Kidney capillary endothelial cell (primary cell): ENCODE measurements around the gene PCMT1.
A peak's percentile ranks its signal among the peaks of the same experiment; 100 is the strongest.
"Not testable (repeated sequence)": the region's sequence is repeated elsewhere in the genome, so short reads cannot be mapped to it uniquely, and the experiment has no call there.

Experiments used
- DNase-seq: peaks from one replicate; pipeline ENCODE4 v3.0.0-alpha.2; 2018; ENCODE audit warnings: low spot score

Gene PCMT1

GRCh38 chr6:149749594-149750135, at the start of gene PCMT1:
Gene PCMT1, plus strand, starts transcription at chr6:149749741. Its CDS starts 161 bp downstream, at chr6:149749902.
- peak; percentile 95 for DNase-seq

DNA sequence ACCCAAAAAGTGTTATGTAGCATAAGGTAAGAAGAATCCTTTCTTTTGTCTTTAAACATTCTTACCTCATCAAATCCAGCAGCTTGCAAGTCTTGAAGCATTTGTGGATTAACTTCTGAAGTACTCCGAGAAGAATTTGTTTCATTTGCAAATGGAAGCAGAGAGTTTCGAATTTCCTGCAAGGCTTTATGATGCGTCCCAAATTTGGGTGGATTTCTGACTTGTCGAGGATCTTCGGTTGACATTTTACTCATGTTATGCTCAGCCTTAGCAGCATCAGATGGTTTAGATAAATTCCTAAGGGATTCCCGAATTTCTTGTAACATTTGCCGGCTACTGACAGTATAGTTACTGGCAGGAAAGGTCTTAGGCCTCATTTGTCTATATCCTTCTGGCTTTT, 47.8 kb upstream of the PCMT1 start:
- no peak for DNase-seq

DNA sequence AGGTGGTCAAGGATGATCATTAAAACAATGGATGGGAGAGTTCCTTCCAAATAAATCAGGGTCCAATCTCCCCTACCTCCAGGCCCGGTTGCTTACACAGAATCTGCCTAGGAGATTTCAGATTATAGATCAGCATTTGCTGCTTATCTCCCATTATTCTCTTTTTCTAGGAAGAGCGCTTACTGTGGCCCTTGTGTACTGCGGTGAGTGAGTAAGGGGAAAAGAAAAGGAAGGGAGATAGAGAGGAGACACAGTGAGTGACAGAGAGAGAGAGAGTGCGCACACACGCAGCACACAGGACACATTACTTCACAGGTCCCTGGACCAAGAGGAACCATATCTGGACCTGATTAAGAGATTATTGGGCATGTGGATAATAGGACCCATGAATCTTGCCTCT, 37.8 kb upstream of the PCMT1 start:
- DNase-seq: no peak

- DNase-seq: no peak
These were observed 35.1 kb upstream of the PCMT1 start for GRCh38 chr6:149714442-149714841.

- DNase-seq: no peak
These were observed 33.2 kb upstream of the PCMT1 start for GRCh38 chr6:149716181-149716963.

- no peak for DNase-seq
These were observed 32.3 kb upstream of the PCMT1 start for GRCh38 chr6:149717255-149717587.

- peak; percentile 75 for DNase-seq
These were observed 31.7 kb upstream of the PCMT1 start, which contains the start of gene LATS1 for GRCh38 chr6:149717588-149718458. Gene LATS1, minus strand, starts transcription at chr6:149718101. Its CDS starts 15,975 bp downstream, at chr6:149702126.

- no peak for DNase-seq
These were observed 30.0 kb upstream of the PCMT1 start for GRCh38 chr6:149719531-149719930.

DNA sequence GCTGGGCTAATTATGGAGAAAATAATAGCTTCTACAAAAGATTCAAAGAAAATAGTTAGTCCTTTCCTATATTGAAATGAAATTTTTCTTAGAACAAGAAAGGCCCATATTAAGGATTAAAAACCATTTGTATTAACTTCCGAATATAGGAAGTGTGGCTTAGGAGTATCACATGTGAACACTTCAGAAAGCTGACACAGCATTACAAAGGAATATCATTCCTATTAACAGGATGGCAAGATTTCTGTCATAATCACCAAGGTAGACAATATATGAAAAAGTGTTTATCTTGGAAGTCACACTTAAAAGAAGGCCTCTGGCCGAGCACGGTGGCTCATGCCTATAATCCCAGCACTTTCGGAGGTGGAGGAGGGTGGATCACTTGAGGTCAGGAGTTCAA, 26.3 kb upstream of the PCMT1 start:
- no peak for DNase-seq

- DNase-seq: peak; percentile 60
These were observed 25.6 kb upstream of the PCMT1 start for GRCh38 chr6:149723771-149724417.

- DNase-seq: no peak
These were observed 23.8 kb upstream of the PCMT1 start for GRCh38 chr6:149725785-149726184.

DNA sequence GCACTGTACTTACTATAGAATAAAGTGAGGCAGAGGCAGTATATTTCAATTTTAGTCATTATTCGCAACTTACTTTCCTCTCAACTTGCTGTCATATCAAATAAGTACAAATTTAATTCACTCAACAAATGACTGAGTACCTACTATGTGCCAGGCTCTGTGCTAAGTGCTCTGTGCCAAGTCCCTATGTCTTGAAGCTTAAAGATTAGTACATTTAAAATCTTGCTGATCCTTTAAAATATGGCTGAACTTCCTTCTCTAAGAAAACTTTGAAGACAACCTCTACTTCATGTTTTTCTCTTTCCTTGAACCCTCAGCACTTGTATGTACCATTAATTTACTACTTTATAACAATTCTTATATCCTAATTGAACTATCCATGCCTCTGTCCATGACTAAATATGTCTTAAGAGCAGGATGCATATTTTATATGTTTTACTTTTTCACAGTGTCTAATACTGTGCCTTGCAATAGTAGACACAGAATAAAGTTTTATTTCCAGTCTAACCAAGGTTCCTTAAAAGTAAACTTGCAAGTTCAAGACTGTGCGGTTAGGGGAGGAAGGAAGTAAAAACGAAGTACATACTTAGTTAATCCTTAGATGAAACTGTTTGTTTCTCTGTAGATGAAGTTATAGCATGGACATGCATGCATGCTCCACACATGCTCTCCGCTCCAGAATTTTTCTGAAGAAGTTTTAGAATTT, 21.6 kb upstream of the PCMT1 start:
- no peak for DNase-seq

DNA sequence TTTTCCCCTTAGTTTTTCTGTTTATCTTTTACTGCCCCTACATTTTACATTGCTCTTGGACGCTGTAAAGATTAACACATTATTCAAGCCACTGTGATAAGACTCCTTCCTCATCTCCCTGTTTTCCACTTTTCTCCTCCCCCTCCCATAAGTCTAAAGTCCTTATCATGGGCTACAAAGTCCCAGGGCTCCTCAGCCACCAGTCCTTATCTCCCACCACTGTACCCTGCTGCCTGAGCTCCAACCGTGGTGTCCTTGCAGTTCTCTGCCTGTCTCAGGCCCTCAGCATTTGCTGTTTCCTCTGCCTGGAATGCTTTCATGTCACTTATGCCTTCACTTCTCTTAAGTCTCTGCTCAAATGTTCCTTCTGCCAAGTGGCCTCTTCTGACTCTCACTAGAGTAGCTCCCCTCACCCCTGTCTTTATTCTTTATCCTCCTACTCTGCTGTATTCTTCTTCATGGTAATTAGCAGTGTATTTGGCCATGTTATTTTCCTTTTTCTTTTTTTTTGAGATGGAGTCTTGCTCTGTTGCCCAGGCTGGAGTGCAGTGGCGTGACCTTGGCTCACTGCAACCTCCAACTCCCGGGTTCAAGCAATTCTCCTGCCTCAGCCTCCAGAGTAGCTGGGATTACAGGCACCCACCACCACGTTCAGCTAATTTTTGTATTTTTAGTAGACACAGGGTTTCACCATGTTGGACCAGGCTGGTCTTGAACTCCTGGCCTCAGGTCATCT, 20.9 kb upstream of the PCMT1 start:
- no peak for DNase-seq

GRCh38 chr6:149729824-149730223, 19.7 kb upstream of the PCMT1 start:
- DNase-seq: no peak

- no peak for DNase-seq
These were observed 16.3 kb upstream of the PCMT1 start for GRCh38 chr6:149733089-149733720.

- DNase-seq: no peak
These were observed 14.6 kb upstream of the PCMT1 start for GRCh38 chr6:149734915-149735314.

- not testable (repeated sequence) for DNase-seq
These were observed 4.3 kb upstream of the PCMT1 start for GRCh38 chr6:149745252-149745651.

- DNase-seq: peak; percentile 94
These were observed 3.2 kb upstream of the PCMT1 start, which contains the start of gene NUP43 for GRCh38 chr6:149746147-149746946. Gene NUP43, minus strand, starts transcription at chr6:149746529. Its CDS starts 34 bp downstream, at chr6:149746495.

GRCh38 chr6:149749082-149749593, 403 bp upstream of the PCMT1 start:
- not testable (repeated sequence) for DNase-seq
